Measurements from ENCODE around the gene EME2.
"Not testable (repeated sequence)": the region's sequence is repeated elsewhere in the genome, so short reads cannot be mapped to it uniquely, and the experiment has no call there.

EME2 gene

GRCh38 chr16:1729445-1729844 is 43.2 kb upstream of the EME2 start:
- no peak for DNase-seq (ENCODE audit: extremely low read depth, low read depth)
- no peak for TF ChIP-seq CTCF (IDR thresholded peaks at IDR 0.05; ENCODE audit: low read depth, low read length)

- TF ChIP-seq CTCF (IDR thresholded peaks at IDR 0.05; ENCODE audit: low read depth, low read length), result no peak
- no peak for DNase-seq (ENCODE audit: extremely low read depth, low read depth)
These were observed 41.5 kb upstream of the EME2 start for GRCh38 chr16:1731073-1731472.

GRCh38 chr16:1731603-1732002 is 41.0 kb upstream of the EME2 start:
- TF ChIP-seq CTCF (IDR thresholded peaks at IDR 0.05; ENCODE audit: low read depth, low read length), result no peak
- DNase-seq (ENCODE audit: extremely low read depth, low read depth), result no peak

GRCh38 chr16:1732071-1732470 is 40.5 kb upstream of the EME2 start:
- TF ChIP-seq CTCF (IDR thresholded peaks at IDR 0.05; ENCODE audit: low read depth, low read length), result no peak

GRCh38 chr16:1732551-1732987 is 40.0 kb upstream of the EME2 start:
- DNase-seq (ENCODE audit: extremely low read depth, low read depth), result not testable (repeated sequence)

More at GRCh38 chr16:1732071-1732470, 40.5 kb upstream of the EME2 start:
- no peak for DNase-seq (ENCODE audit: extremely low read depth, low read depth)

- TF ChIP-seq CTCF (IDR thresholded peaks at IDR 0.05; ENCODE audit: low read depth, low read length), result no peak
- no peak for DNase-seq (ENCODE audit: extremely low read depth, low read depth)
These were observed 38.5 kb upstream of the EME2 start for GRCh38 chr16:1734123-1734522.

GRCh38 chr16:1734816-1735215 is 37.8 kb upstream of the EME2 start:
- DNase-seq (ENCODE audit: extremely low read depth, low read depth), result no peak
- TF ChIP-seq CTCF (IDR thresholded peaks at IDR 0.05; ENCODE audit: low read depth, low read length), result no peak

- no peak for DNase-seq (ENCODE audit: extremely low read depth, low read depth)
- TF ChIP-seq CTCF (IDR thresholded peaks at IDR 0.05; ENCODE audit: low read depth, low read length), result no peak
These were observed 32.4 kb upstream of the EME2 start for GRCh38 chr16:1740234-1740633.
